Fibroblast of lung (primary cell): ENCODE measurements around the gene WIZ.

Experiments
- CTCF ChIP-seq, 2 donors: IDR thresholded peaks in 1 of 2; conservative IDR thresholded peaks in 1 of 2; 1 replicate in 1 of 2; 2 replicates in 1 of 2; pipeline ENCODE4 v1.5.1; 2011 to 2012; ENCODE audit warnings: low read length in 2 of 2, control low read depth in 1 of 2, inconsistent platforms in 1 of 2, low read depth in 1 of 2, mild to moderate bottlenecking in 1 of 2
- EZH2 ChIP-seq: IDR thresholded peaks from 2 replicates; pipeline ENCODE4 v1.5.1; 2012; ENCODE audit warnings: low read length, control low read depth, mild to moderate bottlenecking; ENCODE audit errors: missing control alignments

GRCh38 chr19:15456871-15457700 is 7.3 kb upstream of the WIZ start:
- TF ChIP-seq CTCF (conservative IDR thresholded peaks at IDR 0.05 in 1 of 2, IDR thresholded peaks at IDR 0.05 in 1 of 2; ENCODE audit: low read depth in 1 of 2, low read length in 2 of 2) = no peak
- TF ChIP-seq EZH2 = peak; percentile 25
